Uterus (tissue), 4 donors: ENCODE data around the gene MOB3A. TPM values are rescaled to one million over a fixed set of nuclear protein-coding genes. Genes with fewer than 3 reads are reported as not detected.

ENCODE experiments used
- DNase-seq, 2 donors: peaks; one replicate each; pipeline ENCODE4 v3.0.0-alpha.2; 2019 to 2020
- H3K27ac ChIP-seq, 2 donors: fragments of 200-600 bp; sonication (generic); 1 replicate in 1 of 2; 2 replicates in 1 of 2; pipeline ENCODE4 v1.5.1; 2016 to 2018
- H3K27me3 ChIP-seq, 2 donors: fragments of 200-600 bp; sonication (generic); one replicate each; pipeline ENCODE4 v1.5.1; 2018 to 2019; ENCODE audit warnings: control low read depth in 1 of 2
- H3K36me3 ChIP-seq, 2 donors: fragments of 200-600 bp; sonication (generic); one replicate each; pipeline ENCODE4 v1.5.1; 2019; ENCODE audit warnings: control low read depth in 1 of 2
- H3K4me1 ChIP-seq, 2 donors: fragments of 200-600 bp; sonication (generic); one replicate each; pipeline ENCODE4 v1.5.1; 2018 to 2019; ENCODE audit warnings: control low read depth in 1 of 2
- H3K4me3 ChIP-seq, 2 donors: fragments of 200-600 bp; sonication (generic); 1 replicate in 1 of 2; 2 replicates in 1 of 2; pipeline ENCODE4 v1.5.1; 2018 to 2019; ENCODE audit warnings: mild to moderate bottlenecking in 1 of 2
- H3K9me3 ChIP-seq, 2 donors: fragments of 200-600 bp; sonication (generic); one replicate each; pipeline ENCODE4 v1.5.1; 2019; ENCODE audit warnings: control low read depth in 1 of 2
- POLR2A ChIP-seq, 2 donors: fragments of 450-650 bp; IDR thresholded peaks; one replicate each; pipeline ENCODE4 v1.6.1; 2016; ENCODE audit warnings: antibody characterized with exemption in 2 of 2, mild to moderate bottlenecking in 1 of 2, moderate library complexity in 1 of 2
- intact Hi-C: fragments of 100-400 bp; cut with DNase I; formaldehyde crosslinking; loops from one replicate; pipeline ENCODE4 v1.15.1; 2023; ENCODE audit warnings: low total_unique reads
- total RNA-seq, 4 donors: library from RNA; depleted of rRNA in 3 of 4; stranded (reverse); fragments of >200 nt in 3 of 4; gene quantifications; one replicate each; pipeline versions ENCODE4 v1.1.0 to v1.2.4, GENCODE V29; 2014 to 2023
- TF ChIP-seq, protein P1 (sequence below), 4 experiments: fragments of 200-600 bp in 2 of 4; fragments of 450-650 bp in 2 of 4; sonication (generic) in 2 of 4; IDR thresholded peaks; one replicate each; pipeline ENCODE4 v1.5.1; 2016 to 2019; ENCODE audit warnings: antibody characterized with exemption in 4 of 4, mild to moderate bottlenecking in 2 of 4, moderate library complexity in 1 of 4
- donor health status: DM: yes; HTN: yes; CAD: no.

Gene MOB3A
- total RNA-seq, 4 donors from 2014 or later: 10.2 to 81.4 (median 20.7) TPM

DNA sequence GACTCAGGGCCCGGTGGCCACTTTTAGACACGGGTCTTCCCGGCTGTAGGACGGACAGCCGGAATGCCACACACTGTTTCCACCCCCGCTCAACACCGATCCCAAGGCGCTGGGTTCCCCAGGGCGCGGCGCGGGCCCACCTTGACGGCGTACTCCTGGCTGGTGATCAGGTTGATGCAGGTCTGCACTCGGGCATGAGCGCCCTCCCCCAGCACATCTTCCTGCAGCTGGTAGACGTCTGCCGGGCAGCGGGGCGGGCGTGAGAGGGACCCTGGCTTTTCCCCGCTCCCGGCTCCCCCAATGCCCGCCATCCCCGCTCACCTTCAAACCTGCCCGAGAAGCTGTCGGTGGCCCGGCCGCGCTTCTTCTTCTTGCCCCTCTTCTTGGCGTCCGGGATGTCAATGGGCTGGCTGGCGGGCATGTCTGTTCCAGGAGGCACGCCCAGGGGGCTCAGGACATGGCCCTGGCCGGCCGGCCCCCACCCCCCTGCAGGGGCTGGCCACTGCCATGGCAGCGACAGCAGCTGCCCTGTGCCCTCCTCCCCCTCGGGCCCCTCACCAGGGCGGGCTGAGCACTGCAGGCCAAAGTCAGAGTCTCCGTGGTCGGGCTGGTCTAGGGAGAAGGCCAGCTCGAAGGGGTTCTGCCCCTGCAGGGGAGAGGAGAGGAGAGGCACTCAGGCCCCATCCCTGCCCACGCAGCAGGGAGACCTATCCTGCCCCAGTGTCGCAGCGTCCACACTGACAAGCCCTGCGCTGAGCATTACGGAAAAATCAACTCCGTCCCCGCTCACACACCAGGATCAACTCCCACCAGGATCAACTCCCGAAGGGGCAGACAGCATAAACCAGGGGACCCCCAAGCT is 49.8 kb downstream of the MOB3A start:
- Histone ChIP-seq H3K27me3 (no peaks in the 10 kb centered on the region), H3K36me3 (no peaks in the 10 kb centered on the region), H3K4me3 (no peak overlapping the region), H3K4me1 (peaks cover 6 to 36% of the 10 kb centered on the region in 2 donors), H3K9me3 (no peaks in the 10 kb centered on the region), H3K27ac (peak overlapping the region; percentile 97 to 100)
- DNase-seq: no peak
- TF ChIP-seq, protein P1, sequence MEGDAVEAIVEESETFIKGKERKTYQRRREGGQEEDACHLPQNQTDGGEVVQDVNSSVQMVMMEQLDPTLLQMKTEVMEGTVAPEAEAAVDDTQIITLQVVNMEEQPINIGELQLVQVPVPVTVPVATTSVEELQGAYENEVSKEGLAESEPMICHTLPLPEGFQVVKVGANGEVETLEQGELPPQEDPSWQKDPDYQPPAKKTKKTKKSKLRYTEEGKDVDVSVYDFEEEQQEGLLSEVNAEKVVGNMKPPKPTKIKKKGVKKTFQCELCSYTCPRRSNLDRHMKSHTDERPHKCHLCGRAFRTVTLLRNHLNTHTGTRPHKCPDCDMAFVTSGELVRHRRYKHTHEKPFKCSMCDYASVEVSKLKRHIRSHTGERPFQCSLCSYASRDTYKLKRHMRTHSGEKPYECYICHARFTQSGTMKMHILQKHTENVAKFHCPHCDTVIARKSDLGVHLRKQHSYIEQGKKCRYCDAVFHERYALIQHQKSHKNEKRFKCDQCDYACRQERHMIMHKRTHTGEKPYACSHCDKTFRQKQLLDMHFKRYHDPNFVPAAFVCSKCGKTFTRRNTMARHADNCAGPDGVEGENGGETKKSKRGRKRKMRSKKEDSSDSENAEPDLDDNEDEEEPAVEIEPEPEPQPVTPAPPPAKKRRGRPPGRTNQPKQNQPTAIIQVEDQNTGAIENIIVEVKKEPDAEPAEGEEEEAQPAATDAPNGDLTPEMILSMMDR (IDR thresholded peaks at IDR 0.05): no peak
- no peak for TF ChIP-seq POLR2A (IDR thresholded peaks at IDR 0.05)
- intact Hi-C loops: no loop called here

DNA sequence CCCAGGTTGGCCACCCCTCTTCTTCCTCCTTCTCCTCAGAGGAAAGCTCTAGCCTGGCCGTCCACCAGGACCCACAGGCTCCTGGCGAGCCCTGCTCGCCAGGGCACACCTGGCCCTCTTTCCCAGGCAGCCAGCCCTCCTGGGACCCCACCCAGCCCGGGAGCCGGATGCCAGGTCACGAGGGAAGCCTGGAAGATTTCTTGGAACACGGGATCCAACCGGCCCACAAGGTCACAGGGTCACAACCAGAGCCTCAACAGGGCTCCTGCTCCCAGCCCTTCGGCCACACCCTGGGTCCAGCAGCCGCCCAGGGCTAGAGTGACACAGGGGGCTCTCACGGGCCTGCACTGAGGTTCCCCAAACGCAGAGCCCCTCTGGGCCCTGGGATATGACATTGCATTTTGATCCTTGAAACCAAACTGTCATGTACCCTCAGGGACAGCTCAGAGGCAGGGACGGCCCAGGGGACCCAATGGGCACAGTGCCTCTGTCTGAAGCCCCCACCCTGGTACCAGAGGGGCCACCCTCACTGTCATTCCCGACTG is 50.6 kb downstream of the MOB3A start:
- H3K9me3 ChIP-seq: no peaks in the 10 kb centered on the region
- peaks cover 6 to 37% of the 10 kb centered on the region in 2 donors for H3K4me1 ChIP-seq
- DNase-seq: no peak
- TF ChIP-seq POLR2A (IDR thresholded peaks at IDR 0.05): no peak
- TF ChIP-seq, protein P1 (IDR thresholded peaks at IDR 0.05): no peak
- H3K27ac ChIP-seq: peak overlapping the region; percentile 35 to 100
- intact Hi-C loops: no loop called here
- H3K36me3 ChIP-seq: no peaks in the 10 kb centered on the region
- no peaks in the 10 kb centered on the region for H3K27me3 ChIP-seq
- no peak overlapping the region for H3K4me3 ChIP-seq

DNA sequence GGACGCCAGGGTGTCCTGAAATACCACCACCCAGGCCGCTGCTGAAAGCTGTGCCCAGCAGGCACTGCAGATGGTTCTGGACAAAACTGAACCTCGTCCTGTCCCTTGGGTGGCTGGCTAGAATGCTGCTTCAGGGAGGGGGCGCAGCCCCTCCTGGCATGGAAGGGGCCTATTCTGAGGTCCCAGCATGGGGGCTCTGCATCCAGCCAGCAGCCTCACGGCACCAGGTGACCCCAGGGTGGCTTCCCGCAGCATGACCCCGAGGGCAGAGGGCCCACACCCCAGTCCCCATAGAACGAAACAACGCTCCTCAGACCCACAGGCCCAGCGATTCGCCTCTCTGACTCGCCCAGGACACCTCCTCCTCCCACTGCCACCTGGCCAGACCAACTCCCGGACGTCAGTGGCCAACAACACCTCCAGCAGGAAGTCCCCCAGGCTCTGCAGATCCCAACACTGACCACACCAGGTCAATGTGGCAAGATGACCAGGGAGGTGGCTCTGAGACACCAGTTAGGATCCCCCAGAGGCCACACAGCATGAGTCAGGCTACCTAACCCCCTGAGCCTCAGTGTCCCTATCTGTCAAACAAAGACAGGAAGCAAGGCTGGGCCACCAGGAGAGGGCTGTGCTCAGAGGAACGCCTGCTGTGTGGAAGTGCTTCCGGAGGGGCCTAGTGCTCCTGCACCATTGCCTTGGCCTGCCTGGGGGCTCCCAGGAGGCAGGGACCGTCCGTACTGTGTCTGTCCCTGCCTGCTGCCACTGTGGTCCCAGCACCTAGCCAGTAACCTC is 51.2 kb downstream of the MOB3A start:
- peak overlapping the region; percentile 17 to 100 for H3K27ac ChIP-seq

DNA sequence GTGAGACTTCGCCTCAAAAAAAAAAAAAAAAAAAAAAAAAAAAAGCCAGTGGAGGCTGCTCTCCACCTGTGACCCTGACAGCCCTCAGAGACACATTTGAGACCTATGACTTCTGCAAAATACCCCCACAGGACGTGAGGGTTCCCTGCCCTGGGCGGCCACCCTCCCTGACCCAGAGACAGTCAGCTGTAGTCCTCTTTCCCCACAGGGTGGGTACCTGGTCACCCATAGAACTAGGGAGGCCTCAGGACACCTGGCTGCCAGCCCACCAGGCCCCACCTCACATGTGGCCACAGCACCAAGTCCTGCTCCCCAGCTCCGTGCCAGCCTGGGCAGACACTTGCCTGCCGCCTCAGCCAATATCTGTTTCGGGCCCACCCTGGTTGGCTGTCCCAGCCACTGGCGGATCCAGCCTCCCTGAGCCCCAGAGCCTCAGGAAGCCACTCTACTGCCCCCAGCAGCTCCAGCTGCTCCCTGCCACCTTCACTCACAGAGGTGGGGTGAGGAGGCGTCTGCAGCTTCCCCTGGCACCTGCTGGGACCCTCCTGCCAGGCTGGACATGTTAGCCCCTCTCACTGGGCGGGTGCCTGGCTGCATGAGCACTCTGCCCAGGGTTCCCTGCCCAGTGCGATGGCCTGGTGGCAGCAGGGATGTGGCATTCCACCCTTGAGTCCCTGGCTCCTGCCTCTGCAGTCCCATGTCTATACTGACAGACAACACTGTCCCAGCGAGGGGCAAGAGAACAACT is 52.0 kb downstream of the MOB3A start:
- TF ChIP-seq, protein P1 (IDR thresholded peaks at IDR 0.05): no peak
- no peak for TF ChIP-seq POLR2A (IDR thresholded peaks at IDR 0.05)
- Histone ChIP-seq H3K4me1 (peaks cover 6 to 33% of the 10 kb centered on the region in 2 donors), H3K36me3 (no peaks in the 10 kb centered on the region), H3K4me3 (no peak overlapping the region), H3K27ac (peak overlapping the region; percentile 8 to 17), H3K9me3 (no peaks in the 10 kb centered on the region), H3K27me3 (no peaks in the 10 kb centered on the region)
- peak; percentile 21 to 27 for DNase-seq
- intact Hi-C loops: no loop called here

More for the DNA sequence above, 51.2 kb downstream of the MOB3A start:
- Histone ChIP-seq H3K9me3 (no peaks in the 10 kb centered on the region), H3K36me3 (no peaks in the 10 kb centered on the region), H3K4me3 (no peak overlapping the region), H3K4me1 (peaks cover 6 to 37% of the 10 kb centered on the region in 2 donors), H3K27me3 (no peaks in the 10 kb centered on the region)
- intact Hi-C loops: no loop called here
- TF ChIP-seq, protein P1 (IDR thresholded peaks at IDR 0.05): no peak
- no peak for TF ChIP-seq POLR2A (IDR thresholded peaks at IDR 0.05)
- DNase-seq: peak in 1 of 2 donors; percentile 16
